ENCODE results near the gene CENPT. TPM values are rescaled to one million over a fixed set of nuclear protein-coding genes. Genes with fewer than 3 reads are reported as not detected.

CENPT gene
- total and polyA plus RNA-seq, 2 of the 13 experiments (the other 11 are each of a cell fraction or from before 2014, with no cell fraction given) = 40.9 to 43.3 TPM

GRCh38 chr16:67847064-67847861 is at the start of gene CENPT (continued):
- 0 out of 2 replicates have a peak, but pooled peaks have one; percentile 41 for TF ChIP-seq MTERF4 (CRISPR knock-in tag; IDR thresholded peaks at IDR 0.05)
- no peak for TF ChIP-seq ZNF782 (CRISPR knock-in tag; IDR thresholded peaks at IDR 0.05; ENCODE audit: borderline replicate concordance)
- TF ChIP-seq PHF8 (CRISPR knock-in tag; IDR thresholded peaks at IDR 0.05) = peak; percentile 70
- peak; percentile 16; the same call in 1 of the 2 replicates for TF ChIP-seq TFE3 (CRISPR knock-in tag; IDR thresholded peaks at IDR 0.05)
- no peak for TF ChIP-seq ZSCAN25 (CRISPR knock-in tag; IDR thresholded peaks at IDR 0.05)
- no peak for TF ChIP-seq ATF7 (IDR thresholded peaks at IDR 0.05)
- TF ChIP-seq ATF7 (CRISPR knock-in tag; IDR thresholded peaks at IDR 0.05) = 0 out of 2 replicates have a peak, but pooled peaks have one; percentile 45
- peak; percentile 24; the same call in 1 of the 3 replicates for TF ChIP-seq MXI1 (IDR thresholded peaks at IDR 0.05; ENCODE audit: borderline replicate concordance, low read depth, low read length)
- TF ChIP-seq ZNF335 (CRISPR knock-in tag; IDR thresholded peaks at IDR 0.05) = 0 out of 2 replicates have a peak, but pooled peaks have one; percentile 7
- no peak for TF ChIP-seq NFE2L1 (CRISPR knock-in tag; IDR thresholded peaks at IDR 0.05; ENCODE audit: borderline replicate concordance)
- peak; percentile 70 for TF ChIP-seq ZFY (CRISPR knock-in tag; IDR thresholded peaks at IDR 0.05)
- TF ChIP-seq ZBTB42 (CRISPR knock-in tag; IDR thresholded peaks at IDR 0.05) = peak; percentile 90
- peak; percentile 59; the same call in 1 of the 2 replicates for TF ChIP-seq ZNF274 (CRISPR knock-in tag; IDR thresholded peaks at IDR 0.05)
- no peak for TF ChIP-seq ZBTB25 (CRISPR knock-in tag; IDR thresholded peaks at IDR 0.05)
- TF ChIP-seq PATZ1 (CRISPR knock-in tag; IDR thresholded peaks at IDR 0.05) = peak; percentile 31; the same call in 1 of the 2 replicates
- TF ChIP-seq POGK (CRISPR knock-in tag; conservative IDR thresholded peaks at IDR 0.05) = 0 out of 2 replicates have a peak, but pooled peaks have one; percentile 2
- TF ChIP-seq ZNF572 (CRISPR knock-in tag; IDR thresholded peaks at IDR 0.05) = 0 out of 2 replicates have a peak, but pooled peaks have one; percentile 51
- 0 out of 2 replicates have a peak, but pooled peaks have one; percentile 17 for TF ChIP-seq FLYWCH1 (CRISPR knock-in tag; IDR thresholded peaks at IDR 0.05)
- 0 out of 2 replicates have a peak, but pooled peaks have one; percentile 32 for TF ChIP-seq MYC (CRISPR knock-in tag; IDR thresholded peaks at IDR 0.05; ENCODE audit: borderline replicate concordance)
- 0 out of 2 replicates have a peak, but pooled peaks have one; percentile 21 for TF ChIP-seq ZNF275 (CRISPR knock-in tag; IDR thresholded peaks at IDR 0.05; ENCODE audit: borderline replicate concordance)
